Muscle layer of colon (tissue), 2 donors: ENCODE measurements around the gene SNX32.

Source experiments
- H3K27ac ChIP-seq: one replicate; pipeline ENCODE4 v1.7.0; 2013; ENCODE audit warnings: low read depth, mild to moderate bottlenecking, low read length, moderate library complexity
- H3K27me3 ChIP-seq, 2 donors: one replicate each; pipeline ENCODE4 v1.7.0; 2013; ENCODE audit warnings: low read length in 2 of 2, mild to moderate bottlenecking in 2 of 2; ENCODE audit not compliant: insufficient read depth in 2 of 2, control insufficient read depth in 1 of 2
- H3K36me3 ChIP-seq: one replicate; pipeline ENCODE4 v1.7.0; 2013; ENCODE audit warnings: mild to moderate bottlenecking, low read length; ENCODE audit not compliant: insufficient read depth
- H3K4me1 ChIP-seq: one replicate; pipeline ENCODE4 v1.7.0; 2013; ENCODE audit warnings: mild to moderate bottlenecking, low read length; ENCODE audit not compliant: insufficient read depth
- H3K4me3 ChIP-seq, 2 donors: one replicate each; pipeline ENCODE4 v1.7.0; 2013; ENCODE audit warnings: low read length in 2 of 2, low read depth in 1 of 2, mild to moderate bottlenecking in 1 of 2, moderate library complexity in 1 of 2
- H3K9ac ChIP-seq: one replicate; pipeline ENCODE4 v1.7.0; 2013; ENCODE audit warnings: low read length
- H3K9me3 ChIP-seq: one replicate; pipeline ENCODE4 v1.7.0; 2013; ENCODE audit warnings: mild to moderate bottlenecking, low read length
- donor health status: abdominal sarcoma.
- donor health status: Adenocarcinoma of cecum.

SNX32 gene

GRCh38 chr11:65802841-65803240 is 30.9 kb upstream of the SNX32 start:
- Histone ChIP-seq H3K27ac (no peak overlapping the region), H3K4me3 (no peak overlapping the region), H3K9ac (no peak overlapping the region), H3K9me3 (no peaks in the 10 kb centered on the region), H3K27me3 (peaks cover 23 to 51% of the 10 kb centered on the region in 2 donors), H3K4me1 (no peaks in the 10 kb centered on the region), H3K36me3 (no peaks in the 10 kb centered on the region)

GRCh38 chr11:65803797-65804492 is 29.8 kb upstream of the SNX32 start:
- H3K27me3 ChIP-seq = peaks cover 17 to 42% of the 10 kb centered on the region in 2 donors
- no peaks in the 10 kb centered on the region for H3K9me3 ChIP-seq

GRCh38 chr11:65806979-65807378 is 26.8 kb upstream of the SNX32 start:
- Histone ChIP-seq H3K9ac (no peak overlapping the region), H3K9me3 (no peaks in the 10 kb centered on the region), H3K36me3 (no peaks in the 10 kb centered on the region), H3K27ac (no peak overlapping the region), H3K4me1 (no peaks in the 10 kb centered on the region), H3K27me3 (peaks cover 13 to 23% of the 10 kb centered on the region in 2 donors), H3K4me3 (no peak overlapping the region)

More at GRCh38 chr11:65803797-65804492, 29.8 kb upstream of the SNX32 start:
- Histone ChIP-seq H3K27ac (no peak overlapping the region), H3K4me1 (no peaks in the 10 kb centered on the region), H3K9ac (no peak overlapping the region), H3K4me3 (no peak overlapping the region), H3K36me3 (no peaks in the 10 kb centered on the region)

GRCh38 chr11:65808744-65809341 is 24.9 kb upstream of the SNX32 start:
- no peak overlapping the region for H3K4me3 ChIP-seq
- H3K36me3 ChIP-seq = no peaks in the 10 kb centered on the region
- H3K9me3 ChIP-seq = no peaks in the 10 kb centered on the region
- no peak overlapping the region for H3K27ac ChIP-seq
- H3K27me3 ChIP-seq = peaks cover 4 to 7% of the 10 kb centered on the region in 2 donors
- no peak overlapping the region for H3K9ac ChIP-seq
- no peaks in the 10 kb centered on the region for H3K4me1 ChIP-seq

- no peak overlapping the region for H3K9ac ChIP-seq
- no peak overlapping the region for H3K27ac ChIP-seq
- H3K4me3 ChIP-seq = no peak overlapping the region
- no peaks in the 10 kb centered on the region for H3K9me3 ChIP-seq
- no peaks in the 10 kb centered on the region for H3K36me3 ChIP-seq
- H3K27me3 ChIP-seq = peaks cover 0 to under 1% of the 10 kb centered on the region in 2 donors
- peaks cover 1% of the 10 kb centered on the region for H3K4me1 ChIP-seq
Observed at GRCh38 chr11:65809496-65809895, 24.3 kb upstream of the SNX32 start.

GRCh38 chr11:65810046-65810868 is 23.5 kb upstream of the SNX32 start:
- no peaks in the 10 kb centered on the region for H3K36me3 ChIP-seq
- H3K27ac ChIP-seq = no peak overlapping the region
- no peak overlapping the region for H3K4me3 ChIP-seq
- no peak overlapping the region for H3K9ac ChIP-seq
- no peaks in the 10 kb centered on the region for H3K27me3 ChIP-seq
- H3K4me1 ChIP-seq = peaks cover 7% of the 10 kb centered on the region
- H3K9me3 ChIP-seq = no peaks in the 10 kb centered on the region

GRCh38 chr11:65811764-65812475 is 21.8 kb upstream of the SNX32 start:
- H3K27me3 ChIP-seq = no peaks in the 10 kb centered on the region
- H3K9ac ChIP-seq = no peak overlapping the region
- no peaks in the 10 kb centered on the region for H3K9me3 ChIP-seq
- peaks cover 11% of the 10 kb centered on the region for H3K4me1 ChIP-seq
- H3K4me3 ChIP-seq = no peak overlapping the region
- H3K27ac ChIP-seq = no peak overlapping the region
- no peaks in the 10 kb centered on the region for H3K36me3 ChIP-seq

GRCh38 chr11:65814131-65814985 is 19.4 kb upstream of the SNX32 start:
- H3K27ac ChIP-seq = no peak overlapping the region

GRCh38 chr11:65814986-65815565 is 18.7 kb upstream of the SNX32 start:
- Histone ChIP-seq H3K4me1 (peaks cover 15% of the 10 kb centered on the region), H3K36me3 (no peaks in the 10 kb centered on the region), H3K9ac (no peak overlapping the region), H3K9me3 (no peaks in the 10 kb centered on the region), H3K4me3 (no peak overlapping the region), H3K27ac (no peak overlapping the region), H3K27me3 (no peaks in the 10 kb centered on the region)

More at GRCh38 chr11:65814131-65814985, 19.4 kb upstream of the SNX32 start:
- H3K4me1 ChIP-seq = peaks cover 15% of the 10 kb centered on the region
- no peak overlapping the region for H3K9ac ChIP-seq
- no peak overlapping the region for H3K4me3 ChIP-seq
- no peaks in the 10 kb centered on the region for H3K27me3 ChIP-seq
- H3K9me3 ChIP-seq = no peaks in the 10 kb centered on the region
- no peaks in the 10 kb centered on the region for H3K36me3 ChIP-seq

GRCh38 chr11:65816696-65817095 is 17.1 kb upstream of the SNX32 start:
- H3K27me3 ChIP-seq = no peaks in the 10 kb centered on the region
- no peak overlapping the region for H3K27ac ChIP-seq
- H3K36me3 ChIP-seq = no peaks in the 10 kb centered on the region
- no peaks in the 10 kb centered on the region for H3K9me3 ChIP-seq
- no peak overlapping the region for H3K4me3 ChIP-seq
- H3K9ac ChIP-seq = no peak overlapping the region
- H3K4me1 ChIP-seq = peaks cover 15% of the 10 kb centered on the region
